OCI-M1 (cell line): ENCODE results near the gene ONECUT2.
A peak's percentile ranks its signal among the peaks of the same experiment; 100 is the strongest.

Experiments
- DNase-seq: peaks from one replicate; lab custom pipeline; 2025; lab: John Stamatoyannopoulos, UW

Gene ONECUT2

GRCh38 chr18:57431467-57432080, 3.6 kb upstream of the ONECUT2 start:
- peak; percentile 95 for DNase-seq

- DNase-seq: no peak
Measured at GRCh38 chr18:57432140-57432539, 3.0 kb upstream of the ONECUT2 start.

GRCh38 chr18:57432751-57433400, 2.3 kb upstream of the ONECUT2 start:
- DNase-seq: peak; percentile 49

- DNase-seq: no peak
Measured at GRCh38 chr18:57433482-57433881, 1.7 kb upstream of the ONECUT2 start.

GRCh38 chr18:57433934-57434535, 1.1 kb upstream of the ONECUT2 start:
- DNase-seq: peak; percentile 52

DNA sequence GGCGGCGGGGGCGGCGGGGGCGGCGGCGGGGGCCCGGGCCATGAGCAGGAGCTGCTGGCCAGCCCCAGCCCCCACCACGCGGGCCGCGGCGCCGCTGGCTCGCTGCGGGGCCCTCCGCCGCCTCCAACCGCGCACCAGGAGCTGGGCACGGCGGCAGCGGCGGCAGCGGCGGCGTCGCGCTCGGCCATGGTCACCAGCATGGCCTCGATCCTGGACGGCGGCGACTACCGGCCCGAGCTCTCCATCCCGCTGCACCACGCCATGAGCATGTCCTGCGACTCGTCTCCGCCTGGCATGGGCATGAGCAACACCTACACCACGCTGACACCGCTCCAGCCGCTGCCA, 644 bp downstream of the ONECUT2 start:
- DNase-seq: no peak

DNA sequence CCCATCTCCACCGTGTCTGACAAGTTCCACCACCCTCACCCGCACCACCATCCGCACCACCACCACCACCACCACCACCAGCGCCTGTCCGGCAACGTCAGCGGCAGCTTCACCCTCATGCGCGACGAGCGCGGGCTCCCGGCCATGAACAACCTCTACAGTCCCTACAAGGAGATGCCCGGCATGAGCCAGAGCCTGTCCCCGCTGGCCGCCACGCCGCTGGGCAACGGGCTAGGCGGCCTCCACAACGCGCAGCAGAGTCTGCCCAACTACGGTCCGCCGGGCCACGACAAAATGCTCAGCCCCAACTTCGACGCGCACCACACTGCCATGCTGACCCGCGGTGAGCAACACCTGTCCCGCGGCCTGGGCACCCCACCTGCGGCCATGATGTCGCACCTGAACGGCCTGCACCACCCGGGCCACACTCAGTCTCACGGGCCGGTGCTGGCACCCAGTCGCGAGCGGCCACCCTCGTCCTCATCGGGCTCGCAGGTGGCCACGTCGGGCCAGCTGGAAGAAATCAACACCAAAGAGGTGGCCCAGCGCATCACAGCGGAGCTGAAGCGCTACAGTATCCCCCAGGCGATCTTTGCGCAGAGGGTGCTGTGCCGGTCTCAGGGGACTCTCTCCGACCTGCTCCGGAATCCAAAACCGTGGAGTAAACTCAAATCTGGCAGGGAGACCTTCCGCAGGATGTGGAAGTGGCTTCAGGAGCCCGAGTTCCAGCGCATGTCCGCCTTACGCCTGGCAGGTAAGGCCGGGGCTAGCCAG, 1.2 kb downstream of the ONECUT2 start:
- DNase-seq: no peak

GRCh38 chr18:57436965-57437333, 1.8 kb downstream of the ONECUT2 start:
- DNase-seq: no peak

DNA sequence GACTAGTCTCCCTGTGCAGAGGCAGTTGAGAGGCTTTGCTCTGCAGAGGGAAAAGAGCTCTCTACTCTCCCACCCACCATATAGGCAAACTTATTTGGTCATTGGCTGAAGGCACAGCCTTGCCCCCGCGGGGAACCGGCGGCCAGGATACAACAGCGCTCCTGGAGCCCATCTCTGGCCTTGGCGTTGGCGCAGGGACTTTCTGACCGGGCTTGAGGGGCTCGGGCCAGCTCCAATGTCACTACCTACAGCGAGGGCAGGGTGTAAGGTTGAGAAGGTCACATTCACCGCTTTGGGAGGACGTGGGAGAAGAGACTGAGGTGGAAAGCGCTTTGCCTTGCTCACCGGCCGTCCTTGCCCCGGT, 2.2 kb downstream of the ONECUT2 start:
- DNase-seq: no peak

GRCh38 chr18:57437766-57438671, 2.8 kb downstream of the ONECUT2 start:
- peak; percentile 90 for DNase-seq

DNA sequence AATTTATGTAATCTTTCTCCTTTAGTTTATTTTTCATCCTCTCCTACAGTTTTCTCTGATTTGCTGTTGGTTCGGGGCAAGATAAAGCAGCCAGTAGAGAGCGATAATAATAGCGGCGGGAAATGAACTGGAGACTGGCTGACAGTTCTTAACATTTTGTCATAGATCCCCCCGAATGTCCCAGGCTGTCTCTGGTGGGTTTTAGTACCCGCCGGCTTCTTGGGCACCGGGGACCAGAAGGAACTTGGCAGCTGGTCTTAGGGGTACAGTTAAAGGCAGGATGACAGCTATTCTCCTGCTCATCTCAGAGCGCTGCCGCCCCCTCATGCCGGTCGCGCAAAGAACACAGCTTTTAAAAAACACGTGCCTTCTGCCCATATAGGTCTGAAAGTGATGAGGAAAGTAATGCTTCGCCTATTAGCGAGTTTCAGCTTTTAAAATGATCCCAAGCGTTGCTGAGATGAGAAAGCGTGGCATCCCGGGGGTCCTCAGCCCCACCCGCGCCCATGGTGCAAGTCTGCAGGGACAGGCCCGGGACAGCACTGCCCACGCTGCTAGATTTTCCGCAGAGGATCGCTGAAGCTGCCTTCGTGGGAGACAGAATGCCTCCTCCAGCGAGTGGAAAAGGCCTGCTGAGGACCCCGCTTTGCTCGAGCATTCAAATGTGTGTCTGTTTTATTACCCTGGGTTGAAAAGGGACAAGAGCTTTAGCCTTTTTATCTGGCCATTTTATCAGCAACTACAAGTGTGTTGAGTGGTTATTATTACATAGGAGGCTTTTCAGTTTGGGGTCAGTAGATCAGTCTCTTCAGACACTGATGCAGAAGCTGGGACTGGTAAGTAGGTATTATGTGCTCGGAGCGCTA, 3.8 kb downstream of the ONECUT2 start:
- DNase-seq: no peak

- no peak for DNase-seq
Measured at GRCh38 chr18:57439609-57439968, 4.4 kb downstream of the ONECUT2 start.

- DNase-seq: no peak
Measured at GRCh38 chr18:57439985-57440330, 4.8 kb downstream of the ONECUT2 start.

GRCh38 chr18:57440331-57441070, 5.3 kb downstream of the ONECUT2 start:
- no peak for DNase-seq

GRCh38 chr18:57441071-57441794, 6.1 kb downstream of the ONECUT2 start:
- DNase-seq: no peak

DNA sequence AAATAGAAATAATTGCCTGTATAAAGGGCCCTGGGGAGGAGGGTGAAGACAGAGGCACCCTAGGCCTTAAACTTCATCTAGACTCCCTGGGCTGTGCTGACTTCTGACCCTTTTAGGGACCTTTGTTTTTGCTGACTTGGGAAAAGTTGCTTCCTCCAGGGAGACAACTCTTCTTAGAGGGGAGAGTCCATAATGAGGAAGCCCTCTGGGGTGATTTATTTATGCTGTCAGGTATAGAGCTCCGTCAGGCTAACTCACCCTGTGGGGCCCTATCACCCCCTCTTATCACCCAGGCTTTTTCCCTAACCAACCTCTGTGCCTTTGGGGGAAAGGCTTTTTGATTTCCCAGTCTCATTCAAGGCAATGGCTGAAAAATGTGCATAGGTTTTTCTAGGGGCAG, 8.1 kb downstream of the ONECUT2 start:
- no peak for DNase-seq

GRCh38 chr18:57443702-57444101, 8.5 kb downstream of the ONECUT2 start:
- no peak for DNase-seq

DNA sequence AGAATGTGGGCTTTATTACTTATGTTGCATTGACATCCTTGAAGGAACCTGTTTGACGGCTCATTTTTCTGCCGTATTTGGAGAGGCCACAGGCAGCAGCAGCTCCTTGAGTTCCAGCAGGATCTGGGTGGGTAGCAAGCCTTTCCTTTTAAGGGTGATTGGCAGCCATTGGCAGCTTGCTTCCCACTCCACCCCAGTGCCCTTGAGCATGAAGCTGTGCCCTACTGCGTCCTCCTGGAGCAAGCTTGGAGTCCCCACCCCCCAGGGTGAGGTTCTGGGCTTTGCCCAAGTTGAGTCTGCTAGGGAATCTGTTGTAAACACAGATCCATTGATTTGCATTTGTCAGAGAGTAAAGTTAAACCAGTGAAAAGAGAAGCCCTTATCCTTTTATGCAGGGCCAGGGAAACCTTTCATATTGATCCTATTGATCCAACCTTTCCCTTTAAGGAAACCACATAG, 9.2 kb downstream of the ONECUT2 start:
- DNase-seq: no peak

DNA sequence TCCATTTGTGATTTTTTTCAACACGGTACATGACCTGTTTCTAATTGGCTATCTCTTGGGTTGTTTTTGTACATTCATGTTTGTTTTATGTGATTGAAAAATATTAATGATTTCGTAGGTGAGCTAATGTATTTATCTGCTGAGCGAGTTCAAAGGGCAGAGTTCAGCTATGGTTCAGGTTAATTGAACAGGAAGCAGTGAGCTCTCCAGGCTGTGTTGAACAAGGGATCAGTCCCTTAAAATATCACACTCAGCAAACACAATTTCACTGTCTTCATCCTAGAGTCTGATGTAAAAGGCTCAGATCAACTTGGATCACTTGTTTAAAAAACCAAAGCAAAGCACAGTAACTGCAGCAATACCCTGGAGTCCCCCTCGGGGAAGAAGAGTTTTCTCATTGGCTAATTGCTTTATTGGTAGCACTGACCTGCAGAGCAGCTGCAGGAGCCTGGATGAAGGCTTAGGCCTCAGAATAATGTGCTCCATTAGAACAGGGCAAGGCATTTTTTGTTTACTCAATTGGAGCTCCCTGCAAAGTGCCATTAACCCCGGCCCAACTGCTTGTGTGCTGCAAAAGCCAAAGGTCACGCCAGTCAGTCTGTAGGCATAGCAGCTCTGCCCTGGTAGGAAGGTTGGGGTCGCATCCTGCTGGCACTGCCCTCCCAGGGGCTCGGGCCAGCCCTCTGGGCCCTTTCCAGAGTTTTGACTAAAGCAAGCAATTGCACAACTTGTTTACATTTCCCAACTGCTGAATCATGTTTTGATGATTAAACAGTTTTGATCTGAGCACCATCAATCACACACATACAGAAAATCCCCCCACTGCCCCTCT, 10.5 kb downstream of the ONECUT2 start:
- no peak for DNase-seq
